ENCODE measurements around the gene LVRN. TPM values are rescaled to one million over a fixed set of nuclear protein-coding genes. Genes with fewer than 3 reads are reported as not detected.

The LVRN gene
- total RNA-seq, 1 experiment from 2014 or later = 0.09 TPM

- H2BK15ac ChIP-seq (ENCODE audit: low read depth, low read length) = no peak overlapping the region
- H3K36me3 Mint-ChIP-seq (ENCODE audit: insufficient read depth in 1 of 3, low read depth in 3 of 3) = no peaks in the 10 kb centered on the region
- H4K5ac ChIP-seq (ENCODE audit: insufficient read length, low read depth, low read length) = no peak overlapping the region
- H3K27ac Mint-ChIP-seq = no peak overlapping the region
- H3K23me2 ChIP-seq (ENCODE audit: insufficient read length, low read depth, low read length, poor library complexity, severe bottlenecking) = no peaks in the 10 kb centered on the region
- H4K8ac ChIP-seq (replicated peaks; ENCODE audit: insufficient read length, low read depth, low read length) = no peak overlapping the region
- H3K4me1 ChIP-seq (ENCODE audit: insufficient read depth, low read length) = no peaks in the 10 kb centered on the region
- no peak overlapping the region for H2BK12ac ChIP-seq (ENCODE audit: insufficient read length, low read depth, low read length)
- no CpG with 5 or more reads among the region's 2 CpGs for WGBS (ENCODE audit: extremely low coverage, insufficient read length, low lambda C conversion rate)
- H3K18ac ChIP-seq (ENCODE audit: insufficient read length, low read depth, low read length) = no peak overlapping the region
- no peak overlapping the region for H4K91ac ChIP-seq (ENCODE audit: insufficient read length, low read depth, low read length)
- no peak overlapping the region for H3T11ph ChIP-seq (ENCODE audit: low read length)
- no peak overlapping the region for H3K23ac ChIP-seq (ENCODE audit: insufficient read length, low read depth, low read length)
- H3K4ac ChIP-seq (ENCODE audit: low read depth, low read length) = no peak overlapping the region
- no peak for DNase-seq
- no peaks in the 10 kb centered on the region for H3K79me2 ChIP-seq (ENCODE audit: insufficient read depth, low read length)
- no peak overlapping the region for H2BK20ac ChIP-seq (ENCODE audit: low read depth, low read length, poor library complexity, severe bottlenecking)
- no peak overlapping the region for H3K27ac ChIP-seq (ENCODE audit: insufficient read length, low read depth, low read length)
- H3K4me3 Mint-ChIP-seq = no peak overlapping the region
- no peaks in the 10 kb centered on the region for H3K9me3 Mint-ChIP-seq
- no peak overlapping the region for H2BK120ac ChIP-seq (ENCODE audit: low read depth, low read length, poor library complexity, severe bottlenecking)
- no peaks in the 10 kb centered on the region for H3K27me3 ChIP-seq (ENCODE audit: insufficient read depth, low read length)
- TF ChIP-seq, protein P1, sequence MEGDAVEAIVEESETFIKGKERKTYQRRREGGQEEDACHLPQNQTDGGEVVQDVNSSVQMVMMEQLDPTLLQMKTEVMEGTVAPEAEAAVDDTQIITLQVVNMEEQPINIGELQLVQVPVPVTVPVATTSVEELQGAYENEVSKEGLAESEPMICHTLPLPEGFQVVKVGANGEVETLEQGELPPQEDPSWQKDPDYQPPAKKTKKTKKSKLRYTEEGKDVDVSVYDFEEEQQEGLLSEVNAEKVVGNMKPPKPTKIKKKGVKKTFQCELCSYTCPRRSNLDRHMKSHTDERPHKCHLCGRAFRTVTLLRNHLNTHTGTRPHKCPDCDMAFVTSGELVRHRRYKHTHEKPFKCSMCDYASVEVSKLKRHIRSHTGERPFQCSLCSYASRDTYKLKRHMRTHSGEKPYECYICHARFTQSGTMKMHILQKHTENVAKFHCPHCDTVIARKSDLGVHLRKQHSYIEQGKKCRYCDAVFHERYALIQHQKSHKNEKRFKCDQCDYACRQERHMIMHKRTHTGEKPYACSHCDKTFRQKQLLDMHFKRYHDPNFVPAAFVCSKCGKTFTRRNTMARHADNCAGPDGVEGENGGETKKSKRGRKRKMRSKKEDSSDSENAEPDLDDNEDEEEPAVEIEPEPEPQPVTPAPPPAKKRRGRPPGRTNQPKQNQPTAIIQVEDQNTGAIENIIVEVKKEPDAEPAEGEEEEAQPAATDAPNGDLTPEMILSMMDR (conservative IDR thresholded peaks at IDR 0.05) = no peak
- H3K56ac ChIP-seq (ENCODE audit: insufficient read length, low read depth, low read length) = no peak overlapping the region
- no peaks in the 10 kb centered on the region for H4K20me1 ChIP-seq (ENCODE audit: control insufficient read depth, insufficient read depth, insufficient read length)
- H3K9ac ChIP-seq (ENCODE audit: extremely low read depth, insufficient read length, low read length) = no peak overlapping the region
- no peaks in the 10 kb centered on the region for H3K9me3 ChIP-seq (ENCODE audit: control insufficient read depth, low read depth, low read length)
- H2AK5ac ChIP-seq (ENCODE audit: insufficient read length, low read length) = no peak overlapping the region
- no peak overlapping the region for H3K14ac ChIP-seq (ENCODE audit: insufficient read depth, low read length)
- no peaks in the 10 kb centered on the region for H3K4me1 Mint-ChIP-seq
- H3K4me2 ChIP-seq (ENCODE audit: insufficient read depth, insufficient read length, low read length) = no peak overlapping the region
- H3K27me3 Mint-ChIP-seq (ENCODE audit: low read depth) = peaks cover 2% of the 10 kb centered on the region; the same call in 1 of the 2 replicates
- no peak overlapping the region for H2AFZ ChIP-seq (ENCODE audit: low read length)
- H2BK5ac ChIP-seq (ENCODE audit: insufficient read length, low read length) = no peak overlapping the region
- no peaks in the 10 kb centered on the region for H3K79me1 ChIP-seq (ENCODE audit: insufficient read depth, low read depth, low read length, poor library complexity, severe bottlenecking)
Measured at GRCh38 chr5:115977988-115978387, 15.7 kb downstream of the LVRN start.

Measured in H9 (cell line).